ENCODE results near the gene PLCG2. TPM values are rescaled to one million over a fixed set of nuclear protein-coding genes. Genes with fewer than 3 reads are reported as not detected.

Gene PLCG2
- total RNA-seq, 1 donor from 2014 or later: 14.2 TPM

- no peaks in the 10 kb centered on the region for H3K4me1 ChIP-seq
- H3K4me3 ChIP-seq: no peak overlapping the region
- no peaks in the 10 kb centered on the region for H3K36me3 ChIP-seq
- intact Hi-C loops (cut with DNase I): no loop called here
- no peaks in the 10 kb centered on the region for H3K9me3 ChIP-seq
- DNase-seq (ENCODE audit: extremely low spot score in 2 of 2): no peak
- H3K27ac ChIP-seq: no peak overlapping the region
- TF ChIP-seq POLR2AphosphoS5 (IDR thresholded peaks at IDR 0.05; ENCODE audit: insufficient read depth in 1 of 2, low read depth in 1 of 2): no peak
- no peak for TF ChIP-seq POLR2A (IDR thresholded peaks at IDR 0.05)
- TF ChIP-seq CTCF (IDR thresholded peaks at IDR 0.05): no peak
- no peaks in the 10 kb centered on the region for H3K27me3 ChIP-seq
Measured at GRCh38 chr16:81860287-81861266, 81.5 kb downstream of the PLCG2 start.

DNA sequence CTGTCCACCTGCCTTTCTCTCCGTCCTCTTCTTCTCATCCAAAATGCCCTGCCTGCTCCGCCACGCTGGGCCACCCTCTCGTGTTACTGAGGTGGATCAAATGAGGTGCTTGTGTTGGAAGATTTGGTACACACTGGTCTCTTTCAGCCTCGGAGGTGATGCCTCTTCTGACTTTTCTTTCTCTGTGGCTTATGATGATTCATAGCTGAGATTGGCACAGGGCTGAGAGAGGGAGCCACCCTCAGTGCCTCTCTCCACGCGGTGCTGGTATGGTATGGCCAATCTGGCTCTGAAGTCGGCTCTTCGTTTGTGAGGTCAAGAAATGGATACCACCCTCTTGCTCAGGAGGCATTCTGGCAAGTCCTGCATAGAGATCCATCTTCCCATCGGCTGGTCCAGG, 82.4 kb downstream of the PLCG2 start:
- Histone ChIP-seq H3K4me1 (no peaks in the 10 kb centered on the region), H3K9me3 (no peaks in the 10 kb centered on the region), H3K27me3 (no peaks in the 10 kb centered on the region), H3K36me3 (no peaks in the 10 kb centered on the region), H3K4me3 (no peak overlapping the region), H3K27ac (peak overlapping the region; percentile 9)
- intact Hi-C loops (cut with DNase I): no loop called here
- no peak for DNase-seq (ENCODE audit: extremely low spot score in 2 of 2)
- TF ChIP-seq CTCF (IDR thresholded peaks at IDR 0.05) (no peak), POLR2AphosphoS5 (IDR thresholded peaks at IDR 0.05; ENCODE audit: insufficient read depth in 1 of 2, low read depth in 1 of 2) (no peak), POLR2A (IDR thresholded peaks at IDR 0.05) (no peak)

- TF ChIP-seq POLR2AphosphoS5 (IDR thresholded peaks at IDR 0.05; ENCODE audit: insufficient read depth in 1 of 2, low read depth in 1 of 2) (peak in 1 of 2 donors; percentile 81), CTCF (IDR thresholded peaks at IDR 0.05) (no peak), POLR2A (IDR thresholded peaks at IDR 0.05) (no peak)
- no peak for DNase-seq (ENCODE audit: extremely low spot score in 2 of 2)
- Histone ChIP-seq H3K27ac (peak overlapping the region; percentile 9), H3K4me1 (no peaks in the 10 kb centered on the region), H3K4me3 (no peak overlapping the region), H3K36me3 (no peaks in the 10 kb centered on the region), H3K27me3 (no peaks in the 10 kb centered on the region), H3K9me3 (no peaks in the 10 kb centered on the region)
- intact Hi-C loops (cut with DNase I): no loop called here
Measured at GRCh38 chr16:81861915-81862314, 82.8 kb downstream of the PLCG2 start.

- Histone ChIP-seq H3K4me1 (no peaks in the 10 kb centered on the region), H3K36me3 (no peaks in the 10 kb centered on the region), H3K9me3 (no peaks in the 10 kb centered on the region), H3K27ac (no peak overlapping the region), H3K27me3 (no peaks in the 10 kb centered on the region), H3K4me3 (no peak overlapping the region)
- no peak for TF ChIP-seq POLR2A (IDR thresholded peaks at IDR 0.05)
- TF ChIP-seq CTCF (IDR thresholded peaks at IDR 0.05): no peak
- no peak for TF ChIP-seq POLR2AphosphoS5 (IDR thresholded peaks at IDR 0.05; ENCODE audit: insufficient read depth in 1 of 2, low read depth in 1 of 2)
- intact Hi-C loops (cut with DNase I): no loop called here
- no peak for DNase-seq (ENCODE audit: extremely low spot score in 2 of 2)
Measured at GRCh38 chr16:81863630-81864352, 84.7 kb downstream of the PLCG2 start.
